Measurements from ENCODE around the gene PRDM2.

Gene PRDM2

GRCh38 chr1:13766592-13767564 lies 66.9 kb downstream of the PRDM2 start:
- no peak for DNase-seq

GRCh38 chr1:13769212-13769611 lies 69.2 kb downstream of the PRDM2 start:
- DNase-seq = no peak

GRCh38 chr1:13769830-13770229 lies 69.8 kb downstream of the PRDM2 start:
- no peak for DNase-seq

DNA sequence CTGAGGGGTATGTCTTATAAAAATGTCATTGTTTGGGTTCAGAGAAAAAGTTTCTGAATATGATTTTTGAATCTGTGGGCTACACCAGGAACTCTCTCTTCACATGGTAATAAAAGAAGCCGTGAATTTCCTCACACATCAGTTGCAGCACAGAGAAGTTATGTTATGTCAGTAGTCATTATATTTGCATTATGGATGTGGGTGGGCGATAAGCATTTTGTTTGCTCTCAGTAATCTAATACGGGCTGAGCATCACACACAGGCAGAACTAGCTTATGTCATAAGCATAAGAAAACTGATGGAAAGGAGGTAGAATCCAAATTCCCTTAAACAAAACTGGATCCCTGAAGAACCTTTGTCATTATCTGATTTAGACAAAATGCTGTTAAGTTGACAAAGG lies 70.8 kb downstream of the PRDM2 start:
- no peak for DNase-seq

DNA sequence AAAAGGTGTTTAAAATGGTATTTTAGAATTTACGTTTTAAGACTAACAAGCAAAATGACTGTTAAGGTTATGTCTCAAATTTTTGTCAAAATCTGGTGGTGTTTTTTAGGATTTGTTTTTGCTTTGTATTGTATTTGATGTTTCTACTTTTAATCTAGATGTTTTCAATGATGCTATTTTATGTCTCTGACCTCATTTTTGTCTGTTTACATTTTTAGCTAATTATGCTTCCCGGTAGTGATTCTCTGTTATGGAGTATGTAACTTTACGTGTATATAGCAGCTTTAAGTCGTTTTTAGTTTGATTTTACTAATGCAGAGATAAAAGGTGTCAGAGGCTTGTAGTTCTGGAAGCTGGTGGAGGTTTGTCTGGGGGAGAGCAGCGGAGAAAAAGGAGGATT lies 71.8 kb downstream of the PRDM2 start:
- no peak for DNase-seq

DNA sequence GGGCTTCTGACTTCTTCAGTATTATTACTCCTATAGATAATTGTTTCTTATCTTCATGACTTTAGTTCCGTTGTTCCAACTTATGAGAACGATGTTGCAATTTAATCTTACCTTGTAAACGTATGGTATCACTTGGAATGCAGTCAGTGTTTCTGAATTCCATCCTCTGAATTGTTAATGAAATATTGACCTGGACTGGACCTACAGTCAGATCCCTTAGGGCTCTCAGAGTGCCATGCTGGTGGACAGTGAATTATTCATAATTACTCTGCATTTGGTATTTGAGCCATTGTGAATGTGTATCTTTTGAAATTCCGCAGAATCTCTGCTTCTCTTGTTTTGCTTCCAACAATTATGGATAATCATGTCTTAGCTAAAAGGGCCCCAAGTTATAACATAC lies 72.3 kb downstream of the PRDM2 start:
- no peak for DNase-seq

GRCh38 chr1:13774121-13774520 lies 74.1 kb downstream of the PRDM2 start:
- DNase-seq = no peak

GRCh38 chr1:13775459-13775858 lies 75.5 kb downstream of the PRDM2 start:
- no peak for DNase-seq

GRCh38 chr1:13775916-13776315 lies 75.9 kb downstream of the PRDM2 start:
- DNase-seq = no peak

DNA sequence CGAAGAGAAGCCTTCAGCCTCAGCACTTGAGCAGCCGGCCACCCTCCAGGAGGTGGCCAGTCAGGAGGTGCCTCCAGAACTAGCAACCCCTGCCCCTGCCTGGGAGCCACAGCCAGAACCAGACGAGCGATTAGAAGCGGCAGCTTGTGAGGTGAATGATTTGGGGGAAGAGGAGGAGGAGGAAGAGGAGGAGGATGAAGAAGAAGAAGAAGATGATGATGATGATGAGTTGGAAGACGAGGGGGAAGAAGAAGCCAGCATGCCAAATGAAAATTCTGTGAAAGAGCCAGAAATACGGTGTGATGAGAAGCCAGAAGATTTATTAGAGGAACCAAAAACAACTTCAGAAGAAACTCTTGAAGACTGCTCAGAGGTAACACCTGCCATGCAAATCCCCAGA lies 78.4 kb downstream of the PRDM2 start:
- no peak for DNase-seq

- no peak for DNase-seq
Measured at GRCh38 chr1:13779930-13780329, 79.9 kb downstream of the PRDM2 start.

DNA sequence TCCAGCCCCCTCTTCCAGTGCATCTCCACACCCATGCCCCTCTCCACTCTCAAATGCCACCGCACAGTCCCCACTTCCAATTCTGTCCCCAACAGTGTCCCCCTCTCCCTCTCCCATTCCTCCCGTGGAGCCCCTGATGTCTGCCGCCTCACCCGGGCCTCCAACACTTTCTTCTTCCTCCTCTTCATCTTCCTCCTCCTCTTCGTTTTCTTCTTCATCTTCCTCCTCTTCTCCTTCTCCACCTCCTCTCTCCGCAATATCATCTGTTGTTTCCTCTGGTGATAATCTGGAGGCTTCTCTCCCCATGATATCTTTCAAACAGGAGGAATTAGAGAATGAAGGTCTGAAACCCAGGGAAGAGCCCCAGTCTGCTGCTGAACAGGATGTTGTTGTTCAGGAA lies 80.8 kb downstream of the PRDM2 start:
- no peak for DNase-seq

- DNase-seq = no peak
Measured at GRCh38 chr1:13781228-13781627, 81.2 kb downstream of the PRDM2 start.

DNA sequence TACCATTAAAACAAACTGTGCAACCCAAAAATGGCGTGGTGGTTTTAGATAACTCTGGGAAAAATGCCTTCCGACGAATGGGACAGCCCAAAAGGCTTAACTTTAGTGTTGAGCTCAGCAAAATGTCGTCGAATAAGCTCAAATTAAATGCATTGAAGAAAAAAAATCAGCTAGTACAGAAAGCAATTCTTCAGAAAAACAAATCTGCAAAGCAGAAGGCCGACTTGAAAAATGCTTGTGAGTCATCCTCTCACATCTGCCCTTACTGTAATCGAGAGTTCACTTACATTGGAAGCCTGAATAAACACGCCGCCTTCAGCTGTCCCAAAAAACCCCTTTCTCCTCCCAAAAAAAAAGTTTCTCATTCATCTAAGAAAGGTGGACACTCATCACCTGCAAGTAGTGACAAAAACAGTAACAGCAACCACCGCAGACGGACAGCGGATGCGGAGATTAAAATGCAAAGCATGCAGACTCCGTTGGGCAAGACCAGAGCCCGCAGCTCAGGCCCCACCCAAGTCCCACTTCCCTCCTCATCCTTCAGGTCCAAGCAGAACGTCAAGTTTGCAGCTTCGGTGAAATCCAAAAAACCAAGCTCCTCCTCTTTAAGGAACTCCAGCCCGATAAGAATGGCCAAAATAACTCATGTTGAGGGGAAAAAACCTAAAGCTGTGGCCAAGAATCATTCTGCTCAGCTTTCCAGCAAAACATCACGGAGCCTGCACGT lies 82.1 kb downstream of the PRDM2 start:
- no peak for DNase-seq

GRCh38 chr1:13782634-13783360 lies 82.8 kb downstream of the PRDM2 start:
- DNase-seq = no peak

DNA sequence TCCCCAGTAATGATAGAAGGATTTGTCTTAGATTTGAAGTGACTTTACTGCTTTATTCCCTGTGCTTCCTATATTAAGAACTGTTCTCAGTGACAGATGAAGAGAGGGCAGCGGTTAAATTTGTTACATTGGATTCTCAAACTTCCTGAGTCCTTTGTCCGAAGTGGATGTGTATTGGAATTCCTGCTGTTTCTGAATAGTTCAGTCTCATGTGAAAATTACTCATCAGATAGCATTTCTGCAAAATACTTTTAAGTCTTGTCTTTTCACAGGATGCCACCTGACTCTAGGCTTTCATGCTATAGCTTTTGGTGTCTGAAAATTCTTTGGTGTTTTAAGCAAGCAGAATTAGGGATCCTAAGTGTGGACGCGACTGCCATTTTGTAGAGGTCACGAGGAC lies 83.6 kb downstream of the PRDM2 start:
- DNase-seq = no peak

GRCh38 chr1:13784971-13785370 lies 85.0 kb downstream of the PRDM2 start:
- DNase-seq = no peak

- DNase-seq = no peak
Measured at GRCh38 chr1:13786541-13786940, 86.6 kb downstream of the PRDM2 start.

- no peak for DNase-seq
Measured at GRCh38 chr1:13788795-13789194, 88.8 kb downstream of the PRDM2 start.

DNA sequence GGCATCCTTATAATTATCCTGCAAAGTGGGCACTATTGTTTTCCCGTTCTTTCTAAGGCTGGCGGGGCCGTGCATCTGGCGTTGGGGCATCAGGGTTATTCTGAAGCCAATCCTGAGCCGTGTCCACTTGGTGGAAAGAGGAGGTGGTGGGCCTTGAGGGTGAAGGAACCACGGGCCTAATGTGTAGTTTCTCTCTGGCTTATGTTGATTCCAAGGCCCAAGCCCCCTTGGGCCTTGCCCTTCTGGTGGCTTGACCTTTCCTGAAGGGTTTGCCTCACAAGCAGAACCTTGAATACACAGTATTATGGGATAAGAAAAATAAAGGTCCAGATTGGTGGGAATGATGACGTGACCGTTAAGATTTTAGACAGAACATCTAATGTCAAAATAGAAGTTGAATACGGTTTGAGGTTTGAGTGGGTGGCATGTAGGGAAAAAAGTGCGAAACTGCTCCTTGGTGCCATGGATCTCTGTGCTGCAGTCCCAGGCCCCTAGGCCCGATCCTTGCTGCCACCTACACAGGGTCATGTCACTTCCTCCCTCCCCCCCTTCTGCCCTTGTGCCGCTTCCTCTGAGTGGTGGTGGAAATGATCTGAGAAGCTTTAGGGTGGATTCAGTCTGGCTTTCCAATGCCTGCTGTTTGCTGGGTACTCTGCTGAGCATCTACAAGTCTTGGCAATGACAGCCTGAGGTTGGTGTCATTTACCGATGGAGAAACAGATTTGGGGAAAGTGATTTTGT lies 90.5 kb downstream of the PRDM2 start:
- no peak for DNase-seq

- no peak for DNase-seq
Measured at GRCh38 chr1:13792419-13792818, 92.4 kb downstream of the PRDM2 start.

- no peak for DNase-seq
Measured at GRCh38 chr1:13793088-13793730, 93.2 kb downstream of the PRDM2 start.
